Measurements from ENCODE around the gene DDX24. TPM values are rescaled to one million over a fixed set of nuclear protein-coding genes. Genes with fewer than 3 reads are reported as not detected.

The DDX24 gene
- total and polyA plus RNA-seq, 2 of the 8 experiments (the other 6 are each of a cell fraction or from before 2014, with no cell fraction given), result 89.0 to 201 TPM

DNA sequence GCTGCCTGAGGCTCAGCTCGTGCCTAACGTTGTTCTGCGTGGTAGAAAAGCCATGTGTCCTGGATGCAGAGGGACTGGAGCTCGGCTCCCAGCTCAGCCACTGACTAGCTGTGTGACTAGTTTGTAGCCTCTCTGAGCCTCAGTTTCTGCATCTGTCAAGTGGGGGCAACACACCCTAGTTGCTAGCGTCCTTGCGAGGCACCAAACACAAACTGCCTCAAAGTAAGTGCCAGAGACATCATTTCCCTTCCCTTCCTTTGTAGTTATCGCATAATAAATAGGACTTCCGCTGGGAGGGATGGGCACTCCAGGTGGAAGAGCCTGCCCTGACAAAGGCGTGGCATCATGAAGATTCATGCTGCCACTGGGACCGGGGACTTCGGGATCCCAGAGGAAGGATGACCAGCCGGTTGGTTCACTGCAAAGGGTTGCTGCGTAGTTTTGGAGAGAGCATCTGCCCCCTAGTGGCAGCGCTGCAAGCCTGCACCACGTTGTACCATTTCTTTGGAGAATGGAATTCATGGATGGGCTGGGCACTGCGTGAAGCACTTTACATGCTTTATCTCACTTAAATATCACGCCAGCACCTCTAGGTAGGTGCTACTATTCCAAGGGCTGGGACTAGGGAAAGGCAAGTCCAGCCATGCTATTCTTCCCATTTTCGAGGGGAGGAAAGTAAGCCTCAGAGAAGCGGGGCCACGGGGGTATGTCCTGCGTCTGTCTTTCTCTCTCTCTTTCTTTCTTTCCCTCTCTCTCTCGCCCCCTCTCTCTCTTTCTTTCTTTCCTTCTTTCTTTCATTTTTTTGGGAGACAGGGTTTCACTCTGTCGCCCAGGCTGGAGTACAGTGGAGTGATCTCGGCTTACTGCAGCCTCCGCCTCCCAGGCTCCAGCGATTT is 79.3 kb downstream of the DDX24 start (continued):
- TF ChIP-seq SRF (IDR thresholded peaks at IDR 0.05; ENCODE audit: low read depth, low read length) (no peak), CREB1 (IDR thresholded peaks at IDR 0.05) (peak; percentile 65), FOSL1 (IDR thresholded peaks at IDR 0.05; ENCODE audit: insufficient read depth, low read depth, low read length) (no peak), BCL11A (IDR thresholded peaks at IDR 0.05; ENCODE audit: low read depth in 2 of 2, low read length in 2 of 2) (no peak), BRCA1 (IDR thresholded peaks at IDR 0.05; ENCODE audit: low read depth, low read length) (no peak), TEAD4 (IDR thresholded peaks at IDR 0.05; ENCODE audit: low read depth, low read length) (peak; percentile 59), SIN3A (conservative IDR thresholded peaks at IDR 0.05 in 1 of 2, IDR thresholded peaks at IDR 0.05 in 1 of 2; ENCODE audit: low read depth in 1 of 2, low read length in 2 of 2) (0 out of 4 replicates have a peak, but pooled peaks of 1 of the 2 experiments have one; percentile 29), POLR2A (IDR thresholded peaks at IDR 0.05; ENCODE audit: control extremely low read depth in 1 of 2, low read depth in 2 of 2, low read length in 2 of 2) (no peak), GABPA (IDR thresholded peaks at IDR 0.05; ENCODE audit: borderline replicate concordance, insufficient read depth, low read length) (no peak)
